CD4-positive, alpha-beta T cell treated with Interleukin-6 at 100 ng/mL for 8 hours (primary cell): ENCODE measurements around the gene TBXAS1.

Experiments used
- DNase-seq: peaks from one replicate; pipeline ENCODE4 v3.0.0-alpha.2; 2020; ENCODE audit warnings: mixed read lengths, low spot score

TBXAS1 gene

GRCh38 chr7:139976838-139977656 is 148.0 kb downstream of the TBXAS1 start:
- no peak for DNase-seq

- DNase-seq = no peak
Measured at GRCh38 chr7:139981511-139981895, 152.4 kb downstream of the TBXAS1 start.

- DNase-seq = no peak
Measured at GRCh38 chr7:139982927-139983920, 154.2 kb downstream of the TBXAS1 start.

- DNase-seq = no peak
Measured at GRCh38 chr7:139984642-139985539, 155.8 kb downstream of the TBXAS1 start.

GRCh38 chr7:139985811-139986210 is 156.7 kb downstream of the TBXAS1 start:
- no peak for DNase-seq

- no peak for DNase-seq
Measured at GRCh38 chr7:139987691-139988516, 158.8 kb downstream of the TBXAS1 start.

- DNase-seq = no peak
Measured at GRCh38 chr7:139989366-139990141, 160.5 kb downstream of the TBXAS1 start.

- no peak for DNase-seq
Measured at GRCh38 chr7:139990142-139990535, 161.1 kb downstream of the TBXAS1 start.

GRCh38 chr7:139990571-139991268 is 161.7 kb downstream of the TBXAS1 start:
- no peak for DNase-seq

GRCh38 chr7:139991269-139991666 is 162.2 kb downstream of the TBXAS1 start:
- no peak for DNase-seq

GRCh38 chr7:139991911-139992310 is 162.8 kb downstream of the TBXAS1 start:
- no peak for DNase-seq

GRCh38 chr7:139992353-139993044 is 163.4 kb downstream of the TBXAS1 start:
- no peak for DNase-seq

- no peak for DNase-seq
Measured at GRCh38 chr7:139993169-139993568, 164.1 kb downstream of the TBXAS1 start.

- no peak for DNase-seq
Measured at GRCh38 chr7:139993592-139993991, 164.5 kb downstream of the TBXAS1 start.

GRCh38 chr7:139994356-139994755 is 165.3 kb downstream of the TBXAS1 start:
- DNase-seq = no peak

GRCh38 chr7:139995017-139995915 is 166.2 kb downstream of the TBXAS1 start:
- DNase-seq = no peak

GRCh38 chr7:139998572-139998971 is 169.5 kb downstream of the TBXAS1 start:
- no peak for DNase-seq

- DNase-seq = no peak
Measured at GRCh38 chr7:139999516-139999915, 170.5 kb downstream of the TBXAS1 start.
